ENCODE data around the gene ZXDC. TPM values are rescaled to one million over a fixed set of nuclear protein-coding genes. Genes with fewer than 3 reads are reported as not detected.

The ZXDC gene
- total RNA-seq, 3 donors from 2014 or later = 37.6 to 42.4 (median 39.0) TPM

DNA sequence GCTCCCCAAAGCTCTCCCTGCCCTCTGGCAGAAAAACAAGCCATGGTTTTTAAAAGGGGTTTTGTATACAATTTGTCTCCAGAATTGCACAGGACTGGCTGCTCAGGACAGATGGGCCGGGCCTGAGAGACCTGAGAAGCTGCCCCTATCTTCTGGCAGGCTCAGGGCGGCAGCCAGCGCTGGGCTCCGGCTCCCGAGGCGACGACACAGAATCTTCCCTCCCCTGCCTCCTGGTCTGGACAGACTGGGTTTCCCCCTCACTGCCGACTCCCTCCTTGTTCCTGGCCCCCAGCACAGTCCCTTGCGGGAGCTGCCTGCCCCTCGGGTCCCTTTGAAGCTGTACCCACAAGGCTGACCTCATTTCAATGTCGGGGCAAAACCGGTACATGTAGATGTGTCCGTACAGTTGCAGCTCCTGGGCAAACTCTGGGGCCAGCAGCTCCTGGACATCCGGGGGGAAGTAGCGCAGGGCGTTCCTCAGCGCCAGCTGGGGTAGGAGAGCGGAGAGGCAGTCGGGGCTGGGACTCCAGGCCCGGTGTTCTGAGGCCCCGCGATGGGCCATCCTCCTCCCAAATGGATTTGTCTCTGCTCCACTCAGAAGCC lies 34.7 kb upstream of the ZXDC start:
- Histone ChIP-seq H3K27me3 (peaks cover 0 to 7% of the 10 kb centered on the region in 2 donors), H3K36me3 (no peaks in the 10 kb centered on the region), H3K27ac (peak overlapping the region in 1 of 2 donors; percentile 25), H3K9me3 (no peaks in the 10 kb centered on the region), H3K4me3 (no peak overlapping the region), H3K4me1 (no peaks in the 10 kb centered on the region)
- TF ChIP-seq POLR2AphosphoS5 (IDR thresholded peaks at IDR 0.05) (no peak), POLR2A (IDR thresholded peaks at IDR 0.05) (no peak)
- DNase-seq (ENCODE audit: low spot score in 2 of 2) = no peak
- intact Hi-C loops (cut with DNase I; ENCODE audit: low total_unique reads) = no loop called here

DNA sequence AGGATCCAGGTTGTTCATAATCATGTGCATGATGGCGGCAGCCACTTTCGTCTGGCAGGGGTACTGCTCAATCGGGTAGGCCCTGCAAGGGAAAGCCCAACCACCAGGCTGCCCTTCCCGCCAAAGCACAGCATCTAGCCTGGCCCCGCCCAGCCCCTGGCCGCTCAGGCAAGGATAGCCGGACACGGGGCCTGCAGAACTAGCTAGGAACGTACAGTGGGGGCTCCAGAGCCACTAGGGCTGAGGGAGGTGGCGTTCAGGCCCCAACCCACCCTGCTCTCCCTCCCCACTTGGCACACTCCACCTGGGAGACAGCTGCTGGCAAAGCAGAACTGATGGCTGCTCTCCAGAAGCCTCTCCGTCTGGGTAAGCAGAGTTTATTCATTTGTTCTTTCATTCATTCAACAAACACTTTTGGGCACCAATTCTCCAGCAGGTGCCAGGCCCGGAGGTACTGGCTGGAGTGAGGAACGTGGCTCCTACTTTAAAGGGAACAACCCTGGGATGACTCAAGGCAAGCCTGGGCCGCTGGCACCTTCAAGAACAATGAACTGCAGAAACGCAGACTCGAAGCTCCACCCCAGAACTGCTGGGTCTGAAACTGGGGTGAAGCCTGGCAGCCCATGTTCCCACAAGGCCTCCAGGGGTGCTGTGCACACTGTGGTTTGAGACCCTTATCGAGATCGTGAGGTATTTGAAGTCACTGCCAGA lies 34.1 kb upstream of the ZXDC start:
- DNase-seq (ENCODE audit: low spot score in 2 of 2) = no peak
- Histone ChIP-seq H3K36me3 (no peaks in the 10 kb centered on the region), H3K9me3 (no peaks in the 10 kb centered on the region), H3K4me1 (no peaks in the 10 kb centered on the region), H3K27me3 (peaks cover 0 to 9% of the 10 kb centered on the region in 2 donors), H3K27ac (peak overlapping the region in 1 of 2 donors; percentile 25), H3K4me3 (no peak overlapping the region)
- TF ChIP-seq POLR2AphosphoS5 (IDR thresholded peaks at IDR 0.05) = no peak
- no peak for TF ChIP-seq POLR2A (IDR thresholded peaks at IDR 0.05)
- TF ChIP-seq, protein P1, sequence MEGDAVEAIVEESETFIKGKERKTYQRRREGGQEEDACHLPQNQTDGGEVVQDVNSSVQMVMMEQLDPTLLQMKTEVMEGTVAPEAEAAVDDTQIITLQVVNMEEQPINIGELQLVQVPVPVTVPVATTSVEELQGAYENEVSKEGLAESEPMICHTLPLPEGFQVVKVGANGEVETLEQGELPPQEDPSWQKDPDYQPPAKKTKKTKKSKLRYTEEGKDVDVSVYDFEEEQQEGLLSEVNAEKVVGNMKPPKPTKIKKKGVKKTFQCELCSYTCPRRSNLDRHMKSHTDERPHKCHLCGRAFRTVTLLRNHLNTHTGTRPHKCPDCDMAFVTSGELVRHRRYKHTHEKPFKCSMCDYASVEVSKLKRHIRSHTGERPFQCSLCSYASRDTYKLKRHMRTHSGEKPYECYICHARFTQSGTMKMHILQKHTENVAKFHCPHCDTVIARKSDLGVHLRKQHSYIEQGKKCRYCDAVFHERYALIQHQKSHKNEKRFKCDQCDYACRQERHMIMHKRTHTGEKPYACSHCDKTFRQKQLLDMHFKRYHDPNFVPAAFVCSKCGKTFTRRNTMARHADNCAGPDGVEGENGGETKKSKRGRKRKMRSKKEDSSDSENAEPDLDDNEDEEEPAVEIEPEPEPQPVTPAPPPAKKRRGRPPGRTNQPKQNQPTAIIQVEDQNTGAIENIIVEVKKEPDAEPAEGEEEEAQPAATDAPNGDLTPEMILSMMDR (IDR thresholded peaks at IDR 0.05) = no peak
- intact Hi-C loops (cut with DNase I; ENCODE audit: low total_unique reads) = no loop called here

DNA sequence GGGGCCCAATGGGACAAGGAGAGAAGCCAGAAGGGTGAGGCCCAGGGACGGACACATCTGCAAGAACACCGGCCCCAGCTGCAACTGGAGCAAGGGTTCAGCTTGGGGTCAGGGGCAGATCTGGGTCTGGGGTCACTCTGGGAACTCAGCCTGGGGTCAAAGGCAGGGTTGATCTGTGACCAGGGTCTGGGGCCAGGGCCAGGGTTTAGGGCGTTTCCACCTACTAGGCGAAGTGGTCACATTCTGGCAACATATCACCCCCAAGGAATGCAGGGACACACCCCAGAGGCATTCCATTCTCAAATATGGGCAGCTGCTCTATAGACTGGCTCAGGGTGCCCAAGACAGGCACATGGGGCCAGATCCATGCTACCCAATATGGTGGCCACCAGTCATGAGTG lies 32.9 kb upstream of the ZXDC start:
- Histone ChIP-seq H3K4me1 (no peaks in the 10 kb centered on the region), H3K4me3 (no peak overlapping the region), H3K36me3 (no peaks in the 10 kb centered on the region), H3K27me3 (peaks cover 0 to 12% of the 10 kb centered on the region in 2 donors), H3K9me3 (no peaks in the 10 kb centered on the region), H3K27ac (no peak overlapping the region)
- intact Hi-C loops (cut with DNase I; ENCODE audit: low total_unique reads) = no loop called here
- no peak for DNase-seq (ENCODE audit: low spot score in 2 of 2)
- TF ChIP-seq POLR2A (IDR thresholded peaks at IDR 0.05) (no peak), POLR2AphosphoS5 (IDR thresholded peaks at IDR 0.05) (no peak)
- TF ChIP-seq, protein P1 (IDR thresholded peaks at IDR 0.05) = no peak

DNA sequence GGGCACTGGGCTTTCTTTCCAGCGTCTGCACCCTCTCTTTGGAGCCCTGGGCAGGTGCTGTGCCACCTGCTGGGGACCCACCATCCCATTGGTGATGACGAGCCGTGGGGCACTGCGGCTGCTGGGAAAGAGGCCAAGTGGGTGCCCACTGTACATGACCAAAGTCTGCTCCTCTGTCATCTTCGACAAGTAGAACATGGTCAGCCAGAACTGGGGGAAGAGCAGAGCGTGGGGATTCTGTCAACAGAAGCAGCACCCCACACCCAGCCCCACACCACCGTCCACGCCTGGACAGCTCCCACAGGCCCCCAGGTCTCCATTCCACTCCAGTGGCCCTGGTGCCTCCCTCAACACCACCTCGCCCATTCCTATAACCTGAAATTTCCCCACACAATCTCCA lies 32.2 kb upstream of the ZXDC start:
- Histone ChIP-seq H3K4me3 (no peak overlapping the region), H3K4me1 (no peaks in the 10 kb centered on the region), H3K27me3 (peaks cover 0 to 12% of the 10 kb centered on the region in 2 donors), H3K9me3 (no peaks in the 10 kb centered on the region), H3K27ac (no peak overlapping the region), H3K36me3 (no peaks in the 10 kb centered on the region)
- intact Hi-C loops (cut with DNase I; ENCODE audit: low total_unique reads) = no loop called here
- no peak for TF ChIP-seq POLR2AphosphoS5 (IDR thresholded peaks at IDR 0.05)
- TF ChIP-seq, protein P1 (IDR thresholded peaks at IDR 0.05) = no peak
- TF ChIP-seq POLR2A (IDR thresholded peaks at IDR 0.05) = no peak
- no peak for DNase-seq (ENCODE audit: low spot score in 2 of 2)

DNA sequence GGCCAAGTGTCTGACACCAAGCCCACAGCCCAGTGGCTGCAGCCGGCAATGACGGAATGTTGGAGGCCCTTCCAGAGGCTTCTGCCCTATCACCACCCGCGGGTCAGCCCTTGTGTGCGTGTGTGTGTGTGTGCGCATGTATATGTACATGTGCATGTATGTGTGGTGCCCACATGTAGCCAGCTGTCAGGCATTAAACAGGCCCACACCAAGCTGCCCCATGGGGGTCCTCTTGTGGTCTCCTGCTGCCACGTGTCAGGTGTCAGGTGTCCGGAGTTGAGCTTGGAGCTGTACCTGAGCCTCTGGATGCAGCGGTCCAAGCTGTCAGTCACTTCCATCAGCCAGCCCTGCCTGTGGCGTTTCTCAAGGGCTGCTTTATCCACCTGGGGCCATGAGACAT lies 28.0 kb upstream of the ZXDC start:
- Histone ChIP-seq H3K4me1 (no peaks in the 10 kb centered on the region), H3K36me3 (no peaks in the 10 kb centered on the region), H3K27ac (no peak overlapping the region), H3K27me3 (peaks cover 0 to 12% of the 10 kb centered on the region in 2 donors), H3K4me3 (no peak overlapping the region), H3K9me3 (no peaks in the 10 kb centered on the region)
- no peak for DNase-seq (ENCODE audit: low spot score in 2 of 2)
- TF ChIP-seq POLR2AphosphoS5 (IDR thresholded peaks at IDR 0.05) = no peak
- TF ChIP-seq, protein P1 (IDR thresholded peaks at IDR 0.05) = no peak
- no peak for TF ChIP-seq POLR2A (IDR thresholded peaks at IDR 0.05)
- intact Hi-C loops (cut with DNase I; ENCODE audit: low total_unique reads) = no loop called here
